Activated CD4-positive, CD25-positive, alpha-beta regulatory T cell (primary cell): ENCODE measurements around the gene PRIM2.
"Not testable (repeated sequence)": the region's sequence is repeated elsewhere in the genome, so short reads cannot be mapped to it uniquely, and the experiment has no call there.

Source experiments
- DNase-seq, 4 experiments: peaks; one replicate each; lab custom pipeline; 2025; lab: John Stamatoyannopoulos, UW

Gene PRIM2

DNA sequence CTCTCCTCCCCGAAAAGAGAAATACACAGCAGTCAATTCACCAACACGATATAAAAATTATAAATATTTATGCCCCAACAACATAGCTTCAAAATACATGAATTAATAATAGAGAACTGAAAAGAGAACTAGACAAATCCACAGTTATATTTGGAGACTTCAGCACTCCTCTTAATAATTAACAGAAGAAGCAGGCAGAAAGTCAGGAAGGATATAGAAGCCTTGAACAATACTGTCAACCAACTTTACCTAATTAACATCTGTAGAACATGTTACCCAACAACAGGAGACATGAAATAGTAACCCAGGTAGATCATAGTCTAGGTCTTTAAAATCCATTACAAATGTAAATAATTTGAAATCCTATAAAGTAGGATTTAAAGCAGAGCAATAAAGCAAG is 293.2 kb downstream of the PRIM2 start:
- not testable (repeated sequence) for DNase-seq

DNA sequence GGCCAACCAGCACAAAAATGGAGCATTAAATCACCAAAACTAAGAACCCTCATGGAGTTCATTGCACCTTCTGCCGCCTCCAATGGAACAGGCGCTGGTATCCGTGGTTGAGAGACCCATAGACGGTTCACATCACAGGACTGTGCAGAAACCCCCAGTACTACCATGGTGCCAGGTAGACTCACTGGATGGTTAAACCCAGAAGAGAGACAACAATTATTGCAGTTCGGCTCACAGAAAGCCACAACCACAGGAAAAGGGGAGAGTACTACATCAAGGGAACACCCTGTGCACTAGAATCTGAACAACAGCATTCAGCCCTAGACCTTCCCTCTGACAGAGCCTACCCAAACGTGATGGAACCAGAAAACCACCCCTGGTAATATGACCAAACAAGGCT is 301.5 kb downstream of the PRIM2 start:
- DNase-seq: not testable (repeated sequence)

DNA sequence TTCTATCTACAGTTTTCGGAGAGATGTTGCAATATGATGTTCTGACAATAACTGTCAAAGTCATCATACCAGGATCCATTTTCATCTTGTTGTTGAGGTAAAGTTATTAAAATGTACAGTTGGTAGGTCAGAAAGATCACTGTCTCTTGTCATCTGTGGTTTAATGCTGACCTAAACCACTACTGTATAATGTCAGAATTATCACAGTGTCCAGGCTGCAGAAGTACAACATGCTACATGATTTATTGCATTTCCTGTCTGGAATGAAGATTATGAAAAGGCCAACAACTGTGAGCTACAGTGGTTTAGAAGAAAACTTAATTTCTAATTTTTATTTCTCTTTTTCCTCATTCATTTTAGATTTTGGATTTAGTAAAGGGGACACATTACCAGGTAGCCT is 314.3 kb downstream of the PRIM2 start:
- DNase-seq: not testable (repeated sequence)

DNA sequence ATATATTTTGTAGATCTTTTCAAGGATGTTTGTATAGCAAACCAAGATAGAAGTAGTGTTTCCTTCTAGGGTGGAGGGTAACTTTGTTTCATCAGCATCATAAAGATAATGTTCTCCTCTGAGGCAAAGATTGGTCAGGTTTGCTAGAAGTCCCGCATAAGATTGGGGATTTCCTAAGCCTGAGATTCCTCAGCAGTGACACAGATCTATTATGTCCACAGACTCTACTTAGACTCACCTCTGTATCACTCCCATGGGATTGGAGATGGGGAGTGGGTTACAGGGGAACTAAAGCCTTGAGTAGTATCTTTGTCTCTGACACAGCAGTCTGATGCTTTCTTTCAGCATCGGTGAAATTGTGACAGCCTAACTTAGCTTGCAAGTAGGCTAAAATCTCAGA is 341.1 kb downstream of the PRIM2 start:
- not testable (repeated sequence) for DNase-seq

DNA sequence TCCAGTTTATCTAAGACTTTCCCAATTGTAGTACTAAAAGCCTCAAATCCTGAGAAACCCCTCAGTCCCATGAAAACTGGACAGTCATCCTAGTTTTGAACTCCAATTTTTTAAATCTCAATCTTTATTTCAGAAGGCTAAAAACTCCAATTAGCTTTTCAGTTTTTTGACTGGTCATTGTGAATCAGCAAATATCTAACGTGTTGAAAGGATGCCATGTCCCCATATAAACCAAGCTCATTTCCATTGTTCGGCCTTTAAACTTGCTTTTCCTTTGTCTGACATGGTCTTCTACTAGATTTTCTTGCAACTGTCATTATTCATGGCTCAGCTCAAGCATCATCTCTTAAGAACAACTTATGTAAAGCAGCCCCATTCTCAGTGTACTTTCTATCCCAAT is 342.4 kb downstream of the PRIM2 start:
- DNase-seq: not testable (repeated sequence)

DNA sequence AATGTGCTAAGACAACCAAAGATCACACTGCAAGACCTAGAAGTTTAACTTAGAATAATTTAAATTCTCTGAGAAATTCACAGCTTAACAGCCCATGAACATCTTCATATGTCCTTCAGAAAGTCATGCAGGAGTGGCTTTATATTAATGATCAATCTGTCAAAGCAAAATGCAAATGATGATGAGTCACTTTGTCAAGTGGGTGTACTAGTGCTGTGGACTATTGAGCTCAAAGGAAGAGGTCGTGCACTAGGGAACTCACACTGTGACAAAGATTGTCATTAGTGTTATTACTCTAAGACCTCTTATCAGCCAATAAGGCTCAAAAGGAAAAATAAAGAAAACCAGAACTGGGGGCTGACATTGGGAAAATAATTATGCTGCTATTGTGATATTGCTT is 343.5 kb downstream of the PRIM2 start:
- not testable (repeated sequence) for DNase-seq

DNA sequence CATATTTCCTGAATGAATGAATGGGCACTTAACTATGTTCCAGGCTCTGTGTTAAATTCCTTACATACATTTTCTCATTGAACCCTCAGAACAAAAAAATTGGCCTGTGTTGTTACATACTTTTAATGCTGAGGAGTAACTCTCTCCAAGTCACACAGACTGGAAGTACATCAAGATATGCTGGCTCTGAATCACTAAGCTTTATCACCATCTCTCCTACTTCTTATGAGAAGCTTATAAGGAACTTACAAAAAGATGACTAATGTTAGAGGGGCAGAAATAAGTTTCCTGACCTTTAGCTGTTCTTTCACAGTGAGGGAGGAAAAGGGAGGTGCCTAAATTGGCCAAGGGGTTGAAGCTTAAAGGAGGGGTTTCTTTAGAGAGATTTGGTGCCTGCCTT is 350.7 kb downstream of the PRIM2 start:
- DNase-seq: not testable (repeated sequence)

DNA sequence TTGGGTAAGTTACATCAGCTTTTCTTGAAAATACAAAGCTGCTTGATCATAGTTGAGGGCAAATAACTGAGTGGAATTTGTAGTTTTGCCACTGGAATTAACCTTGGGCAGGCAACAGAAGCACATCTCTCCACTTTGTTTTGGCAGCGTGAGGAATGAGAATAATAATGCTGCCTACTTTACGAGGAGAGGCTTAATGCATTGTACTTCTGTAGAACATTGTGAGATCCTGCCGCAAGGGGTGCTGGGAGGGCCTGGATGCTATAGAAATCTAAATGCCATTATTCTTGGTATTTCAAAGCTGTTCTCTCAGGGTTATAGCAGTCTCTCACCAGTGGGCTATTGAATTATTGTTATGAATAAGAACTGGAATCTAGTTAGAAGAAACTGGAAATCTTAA is 353.8 kb downstream of the PRIM2 start:
- DNase-seq: not testable (repeated sequence)

DNA sequence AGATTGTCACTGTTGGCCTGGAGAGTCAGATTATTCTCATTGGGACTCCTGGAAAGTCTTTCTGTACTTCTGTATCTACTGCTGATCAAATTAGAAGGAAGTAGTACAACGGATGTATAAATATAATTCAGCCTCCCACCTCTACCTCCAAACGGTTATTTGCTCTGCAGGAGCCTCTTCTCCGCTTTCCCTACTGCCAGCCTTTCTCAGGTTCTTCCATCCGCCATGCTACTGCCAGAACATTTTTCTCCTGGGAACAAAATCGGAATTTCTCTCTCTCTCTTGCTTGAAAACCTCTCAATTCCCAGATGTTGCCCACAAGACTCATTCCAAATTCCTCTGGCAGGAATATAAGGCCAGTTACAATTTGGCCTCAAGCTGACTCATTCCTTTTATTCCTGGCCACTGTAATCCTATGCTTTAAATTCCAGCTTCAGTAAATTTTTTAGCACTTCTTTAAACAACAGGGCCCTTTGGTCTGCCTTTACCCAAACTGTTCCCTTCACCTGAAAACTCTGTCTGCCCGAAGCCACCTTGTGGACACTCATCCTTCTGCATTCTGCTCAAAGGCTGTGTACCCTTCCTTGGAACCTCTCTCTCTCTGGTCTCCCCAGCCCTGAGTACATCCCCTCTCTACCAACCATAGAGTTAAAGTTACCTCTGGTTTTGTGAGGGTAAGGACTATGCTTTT is 354.7 kb downstream of the PRIM2 start:
- DNase-seq: not testable (repeated sequence)

DNA sequence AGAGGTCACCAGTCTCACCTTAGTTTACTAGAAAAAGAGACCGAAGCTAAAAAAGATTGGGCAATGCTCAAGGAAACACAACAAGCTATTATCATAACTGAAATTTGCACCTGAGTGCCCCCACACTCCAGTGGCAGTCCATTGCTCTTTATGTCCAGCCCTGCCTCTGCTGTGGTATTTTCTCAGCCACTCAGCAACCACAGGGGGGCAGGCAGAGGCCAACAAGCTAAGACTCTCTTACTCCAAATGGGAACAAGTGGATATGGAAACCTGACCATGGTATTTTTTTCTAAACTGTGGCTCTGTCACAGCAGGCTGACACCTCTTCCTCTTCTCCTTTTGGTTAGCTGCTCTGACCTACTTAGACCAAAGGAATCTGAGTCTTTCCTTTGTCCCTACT is 355.9 kb downstream of the PRIM2 start:
- DNase-seq: not testable (repeated sequence)

DNA sequence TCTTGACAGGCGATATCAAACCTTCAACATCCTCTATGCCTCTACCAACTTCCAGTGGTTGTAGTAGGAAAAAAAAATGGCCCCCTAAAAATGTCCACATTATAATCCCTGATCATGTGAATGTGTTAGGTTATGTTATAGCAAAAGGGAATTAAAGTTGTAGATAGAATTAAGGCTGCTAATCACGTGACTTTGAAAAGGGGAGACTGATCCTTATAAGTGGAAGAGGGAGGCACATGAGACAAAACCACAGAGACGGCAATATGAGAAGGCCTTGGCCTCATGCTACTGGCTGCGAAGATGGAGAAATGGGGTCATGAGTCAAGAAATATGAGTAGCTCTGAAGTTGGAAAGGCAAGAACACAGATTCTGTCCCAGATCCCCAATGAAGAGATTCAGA is 358.0 kb downstream of the PRIM2 start:
- DNase-seq: not testable (repeated sequence)

DNA sequence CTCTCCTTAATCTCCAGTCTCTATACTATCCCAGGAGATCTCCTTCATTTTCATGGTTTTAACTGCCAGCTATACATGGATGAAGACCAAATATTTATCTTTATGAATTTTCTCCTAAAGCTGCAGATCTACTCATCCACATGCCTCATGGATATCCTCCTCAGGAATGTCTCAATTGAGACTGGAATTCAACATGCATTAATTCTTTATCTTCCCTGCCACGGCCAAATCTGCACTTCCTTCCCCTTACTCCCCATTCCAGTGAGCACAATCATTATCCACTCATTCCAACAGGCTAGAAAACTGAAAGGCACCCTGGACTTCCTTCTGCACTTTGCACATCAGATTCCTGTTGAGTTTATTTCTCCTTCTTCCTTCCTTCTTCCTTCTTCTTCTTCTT is 379.0 kb downstream of the PRIM2 start:
- not testable (repeated sequence) for DNase-seq
